DMS114 treated with DMSO at 0.1 percent for 48 hours (cell line): ENCODE data around the gene CHN1.

ENCODE experiments used
- DNase-seq: peaks from one replicate; lab custom pipeline; 2025; ENCODE audit not compliant: unreplicated experiment; lab: John Stamatoyannopoulos, UW

Gene CHN1

DNA sequence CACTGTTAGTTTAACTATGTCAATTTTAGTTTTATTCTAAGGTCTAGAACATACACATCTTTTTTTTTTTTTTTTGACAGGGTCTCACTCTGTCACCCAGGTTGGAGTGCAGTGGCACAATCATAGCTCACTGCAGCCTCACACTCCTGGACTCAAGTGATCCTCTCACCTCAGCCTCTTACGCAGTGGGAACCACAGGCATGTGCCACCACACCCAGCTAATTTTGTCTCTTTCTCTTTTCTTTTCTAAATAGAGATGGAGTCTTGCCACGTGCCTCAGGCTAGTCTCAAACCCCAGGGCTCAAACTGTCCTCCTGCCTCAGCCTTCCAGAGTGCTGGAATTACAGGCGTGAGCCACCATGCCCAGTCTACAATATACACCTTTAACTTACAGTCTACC, 171.4 kb downstream of the CHN1 start:
- no peak for DNase-seq

DNA sequence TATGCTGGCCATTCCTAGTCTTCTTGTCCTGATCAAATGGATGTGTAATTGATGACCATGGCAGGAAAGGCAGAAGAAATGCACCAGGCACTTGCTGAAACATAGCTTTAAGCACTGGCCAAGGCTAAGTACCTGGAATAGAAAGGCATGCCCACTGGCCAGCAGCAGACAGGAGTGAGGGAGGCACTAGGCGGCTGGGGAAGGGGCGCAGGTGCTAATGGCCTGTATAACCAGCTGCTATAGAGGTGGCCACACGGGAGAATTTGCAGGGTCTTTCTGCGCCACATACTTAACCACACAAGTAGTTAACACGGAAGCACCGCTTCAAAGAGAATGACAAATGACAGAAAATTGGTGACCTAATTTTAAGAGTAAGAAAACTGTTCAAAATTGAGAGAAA, 174.6 kb downstream of the CHN1 start:
- DNase-seq: no peak

GRCh38 chr2:174829550-174829949, 175.6 kb downstream of the CHN1 start:
- DNase-seq: no peak

- DNase-seq: no peak
These were observed 177.5 kb downstream of the CHN1 start for GRCh38 chr2:174827371-174828369.

GRCh38 chr2:174826051-174826450, 179.1 kb downstream of the CHN1 start:
- no peak for DNase-seq

GRCh38 chr2:174824068-174824467, 181.1 kb downstream of the CHN1 start:
- no peak for DNase-seq

DNA sequence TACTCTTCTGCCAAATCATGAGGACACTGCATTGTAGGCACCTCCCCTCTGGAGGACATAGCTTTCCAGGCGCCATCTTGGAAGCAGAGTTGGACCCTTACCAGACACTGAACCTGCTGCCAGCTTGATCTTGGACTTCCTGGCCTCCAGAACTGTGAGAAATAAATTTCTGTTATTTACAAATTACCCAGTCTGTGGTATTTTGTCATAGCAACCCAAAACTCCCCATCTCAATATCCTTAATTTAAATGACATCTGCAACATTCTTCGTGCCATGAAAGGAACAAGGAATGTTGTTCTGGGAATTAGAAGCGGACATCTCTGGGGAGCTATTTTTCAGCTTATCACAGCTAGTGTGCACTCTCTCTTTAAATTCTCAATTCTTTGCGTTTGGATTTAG, 183.6 kb downstream of the CHN1 start:
- DNase-seq: no peak

DNA sequence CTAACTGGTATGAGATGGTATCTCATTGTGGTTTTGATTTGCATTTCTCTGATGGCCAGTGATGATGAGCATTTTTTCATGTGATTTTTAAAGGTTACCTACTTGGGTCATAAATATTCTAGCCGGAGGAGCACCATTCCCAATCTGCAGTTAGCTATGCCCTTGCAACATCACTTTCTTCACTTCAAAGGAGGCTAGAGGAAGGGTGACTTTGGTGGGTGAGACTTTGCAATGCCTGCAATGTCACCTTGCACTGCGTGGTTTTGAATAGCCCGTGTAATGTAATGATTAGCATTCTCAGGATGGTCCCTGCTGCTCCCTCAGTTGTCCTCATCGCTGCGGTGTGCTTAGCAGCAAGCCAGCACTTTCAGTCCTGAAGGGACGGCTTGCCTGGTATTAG, 184.8 kb downstream of the CHN1 start:
- no peak for DNase-seq

DNA sequence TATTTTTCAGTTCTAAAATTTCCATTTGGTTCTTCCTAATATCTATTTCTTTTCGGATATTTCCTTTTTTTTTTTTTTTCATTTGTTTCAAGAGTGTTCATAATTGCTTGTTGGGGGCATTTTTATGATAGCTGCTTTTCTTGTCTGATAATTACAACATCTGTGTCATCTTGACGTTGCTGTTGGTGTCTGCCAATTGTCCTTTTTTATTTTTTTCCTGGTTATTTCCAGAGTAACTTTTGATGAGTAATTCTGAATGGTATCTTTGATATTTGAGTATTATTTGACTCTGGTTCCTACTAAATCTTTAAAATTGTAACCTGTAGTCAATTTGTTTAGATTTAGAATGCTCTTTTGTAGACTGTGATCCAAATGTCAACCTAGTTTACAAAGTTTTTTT, 189.7 kb downstream of the CHN1 start:
- DNase-seq: no peak

DNA sequence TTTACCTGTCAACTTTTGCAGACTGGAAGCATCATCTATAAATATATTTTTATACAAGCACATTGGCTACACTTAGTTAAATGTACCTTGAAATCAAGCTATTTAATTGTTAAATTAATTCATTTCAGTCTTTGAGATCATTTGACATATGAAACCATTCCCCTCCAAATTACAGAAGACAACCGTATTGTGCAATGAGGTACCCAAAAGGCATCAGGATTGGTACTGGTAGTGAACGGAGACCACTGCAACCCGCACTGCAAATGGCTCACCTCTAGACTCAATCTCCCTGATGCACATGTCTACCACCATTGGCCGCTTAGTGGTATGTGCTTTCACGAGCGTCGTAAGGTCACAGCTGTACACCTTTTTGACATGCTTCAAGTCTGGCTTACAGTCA, 193.1 kb downstream of the CHN1 start:
- DNase-seq: no peak

GRCh38 chr2:174807931-174808330, 197.2 kb downstream of the CHN1 start:
- DNase-seq: no peak

DNA sequence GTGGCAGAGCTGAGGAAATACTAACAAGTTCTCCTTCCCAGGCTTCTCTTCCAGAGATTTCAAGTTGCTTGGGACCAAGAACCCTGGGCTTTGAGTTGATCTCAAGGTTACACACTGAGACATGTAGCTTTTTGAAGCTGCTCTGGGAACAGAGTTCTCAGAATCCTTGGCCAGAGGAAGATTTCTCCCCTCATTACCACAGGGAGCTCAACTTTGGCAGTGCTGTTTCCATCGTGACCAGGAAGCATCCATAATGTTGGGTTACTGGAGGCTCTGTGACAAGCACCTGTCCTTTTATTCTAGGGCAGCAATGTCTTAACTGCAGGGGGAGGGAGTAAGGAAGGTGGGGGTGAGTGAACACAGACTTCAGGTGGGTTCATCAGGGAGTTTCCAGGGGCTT, 199.4 kb downstream of the CHN1 start:
- DNase-seq: no peak

DNA sequence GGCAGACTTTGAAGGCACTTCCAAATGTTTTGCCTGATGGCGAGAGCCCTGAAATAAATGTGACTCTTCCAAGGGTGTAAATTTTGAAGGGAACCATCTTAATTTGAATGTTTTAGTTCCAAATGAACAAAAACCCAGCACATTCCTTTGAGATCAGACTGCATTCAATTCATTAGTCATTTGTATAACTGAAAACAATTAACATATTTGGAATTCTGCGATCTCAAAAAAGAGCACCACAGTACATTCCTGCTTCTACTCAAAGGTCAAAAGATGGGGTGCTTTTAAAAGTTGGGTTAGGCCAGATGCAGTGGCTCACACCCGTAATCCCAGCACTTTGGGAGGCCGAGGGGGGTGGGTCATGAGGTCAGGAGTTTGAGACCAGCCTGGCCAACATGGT, 202.7 kb downstream of the CHN1 start:
- DNase-seq: no peak

GRCh38 chr2:174800436-174801205, 204.6 kb downstream of the CHN1 start:
- no peak for DNase-seq

DNA sequence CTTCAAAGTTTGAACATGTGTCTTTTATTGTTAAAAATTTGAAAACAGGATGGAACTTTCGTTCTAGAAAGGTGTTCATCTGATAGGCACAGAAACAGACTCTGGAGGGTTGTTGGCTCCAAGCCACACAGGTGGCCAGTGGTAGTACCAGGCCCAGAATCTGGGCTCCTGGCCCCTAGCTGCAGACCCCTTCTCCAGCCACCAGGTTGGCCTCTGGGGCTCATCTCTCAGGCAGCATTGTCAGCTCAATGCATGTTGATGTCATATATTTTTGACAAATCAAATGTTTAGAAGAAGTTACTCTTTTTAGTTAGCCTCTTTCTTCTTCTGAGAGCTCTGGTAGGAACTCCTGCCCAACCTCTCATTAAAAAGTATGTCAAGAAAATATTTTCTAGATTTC, 206.4 kb downstream of the CHN1 start:
- no peak for DNase-seq

DNA sequence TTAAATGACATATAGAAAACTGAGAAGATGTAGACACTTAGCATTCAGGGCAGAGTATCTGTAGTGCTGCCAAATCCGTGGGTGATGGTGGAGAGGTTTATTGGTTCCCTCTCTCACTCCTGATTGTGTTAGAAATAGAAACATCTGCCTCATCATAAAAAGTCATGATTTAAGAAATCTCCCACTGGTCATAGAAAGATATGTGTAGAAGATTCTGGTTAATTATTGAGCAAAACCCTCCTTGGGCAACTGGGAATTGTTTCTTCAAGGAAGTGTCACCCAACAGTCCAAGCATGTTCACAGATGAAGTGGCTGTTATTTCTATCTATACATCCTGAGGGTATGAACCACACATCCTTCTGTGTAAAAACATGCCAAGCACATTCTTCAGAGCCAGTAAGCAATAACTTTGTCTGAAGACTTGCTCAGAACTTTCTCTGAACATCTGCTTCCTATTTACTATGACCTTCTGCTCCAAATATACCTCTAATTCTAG, 207.4 kb downstream of the CHN1 start:
- DNase-seq: no peak

GRCh38 chr2:174796319-174796771, 208.8 kb downstream of the CHN1 start:
- no peak for DNase-seq

GRCh38 chr2:174794851-174795374, 210.3 kb downstream of the CHN1 start:
- no peak for DNase-seq

DNA sequence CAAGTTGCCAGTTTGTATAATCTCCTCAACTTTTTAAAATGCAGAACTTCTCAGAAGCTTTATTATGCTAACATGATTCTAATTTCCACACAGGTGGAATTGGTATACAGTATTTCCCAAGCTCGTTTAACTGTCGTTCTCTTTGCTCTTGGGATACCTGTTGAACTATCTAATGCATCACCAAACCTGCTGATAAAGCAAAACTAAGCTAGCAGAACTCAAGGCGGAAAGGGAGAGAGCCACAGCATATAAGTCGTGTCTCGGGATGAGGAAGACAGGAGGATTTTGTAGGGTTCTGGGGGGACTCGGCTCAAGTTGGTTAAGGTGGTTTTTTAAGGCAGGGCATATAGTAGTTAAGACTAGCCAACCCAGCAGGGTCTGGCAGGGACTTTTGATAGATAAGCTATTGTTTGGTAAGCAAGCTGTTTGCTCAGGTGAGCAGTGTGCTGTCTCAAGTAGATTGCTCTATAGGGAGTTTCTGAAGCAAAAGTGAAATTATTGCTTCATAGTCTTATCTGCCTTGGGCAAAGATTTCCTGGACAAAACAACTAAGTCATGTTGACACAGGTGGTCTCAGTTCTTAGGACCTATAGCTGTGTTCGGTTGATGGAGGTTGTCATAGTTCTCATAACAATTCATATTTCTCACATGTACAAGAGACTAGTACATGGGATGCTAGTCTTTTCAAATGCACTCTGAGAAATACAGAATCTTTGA, 212.7 kb downstream of the CHN1 start:
- no peak for DNase-seq

GRCh38 chr2:174791746-174792280, 213.4 kb downstream of the CHN1 start:
- no peak for DNase-seq

DNA sequence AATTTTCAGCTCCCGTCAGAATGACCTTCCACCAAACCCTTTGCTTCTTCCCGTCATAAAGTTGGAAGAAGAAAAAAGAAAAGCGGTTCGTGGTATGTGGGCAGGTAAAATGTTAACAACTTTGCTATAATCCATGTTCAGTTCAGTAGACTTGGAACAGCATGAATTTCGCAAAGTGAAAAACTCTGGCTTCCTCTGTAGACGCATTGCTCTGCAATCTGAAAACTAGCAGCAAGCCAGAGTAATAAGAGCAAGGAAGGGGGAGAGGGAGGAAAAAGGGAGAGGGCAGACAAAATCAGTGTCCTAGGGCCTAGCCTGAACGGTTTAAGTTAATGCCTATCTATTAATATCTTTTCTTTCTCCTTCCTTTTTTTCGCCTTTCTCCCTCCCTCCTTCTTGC, 214.2 kb downstream of the CHN1 start:
- DNase-seq: no peak
